ENCODE results near the gene GPR85. TPM values are rescaled to one million over a fixed set of nuclear protein-coding genes. Genes with fewer than 3 reads are reported as not detected.

GPR85 gene
- total RNA-seq, 2 experiments from 2014 or later: not detected

GRCh38 chr7:113046453-113046852, 40.2 kb downstream of the GPR85 start:
- ChIA-PET POLR2A (interaction anchor here (1.4 kb wide), 1 partner anchor 12 kb away, joined by 3 read pairs; no protein-coding TSS in a partner anchor), CTCF (ENCODE audit: unreplicated experiment) (no interaction called here)
- Histone ChIP-seq H3K9me3 (ENCODE audit: low read length) (no peaks in the 10 kb centered on the region), H4K20me1 (ENCODE audit: insufficient read depth, low read length) (no peaks in the 10 kb centered on the region), H3K4me1 (ENCODE audit: insufficient read depth, low read length, poor library complexity, severe bottlenecking) (no peaks in the 10 kb centered on the region), H3K9me2 (ENCODE audit: insufficient read depth, low read length) (no peaks in the 10 kb centered on the region), H3K4me2 (ENCODE audit: low read length) (no peak overlapping the region), H3K36me3 (ENCODE audit: insufficient read depth, low read length) (no peaks in the 10 kb centered on the region), H3K4me3 (ENCODE audit: low read depth, low read length, poor library complexity, severe bottlenecking) (no peak overlapping the region), H3K27ac (ENCODE audit: low read depth, low read length, poor library complexity, severe bottlenecking) (no peak overlapping the region), H3K79me2 (ENCODE audit: insufficient read depth, low read depth, low read length) (no peaks in the 10 kb centered on the region), H2AFZ (ENCODE audit: low read length) (no peak overlapping the region)
- TF ChIP-seq CTCF (conservative IDR thresholded peaks at IDR 0.05; ENCODE audit: low read length) (no peak), EZH2phosphoT487 (IDR thresholded peaks at IDR 0.05; ENCODE audit: borderline replicate concordance, low read depth, low read length) (no peak)
- intact Hi-C loops (cut with micrococcal nuclease; ENCODE audit: unreplicated experiment): no loop called here
- BruUV-seq (replicated peaks): no TSS peak
- DNase-seq (ENCODE audit: low spot score): no peak

GRCh38 chr7:113045379-113045778, 41.2 kb downstream of the GPR85 start:
- intact Hi-C loops (cut with micrococcal nuclease; ENCODE audit: unreplicated experiment): no loop called here
- H2AFZ ChIP-seq (ENCODE audit: low read length): no peak overlapping the region
- ChIA-PET CTCF (ENCODE audit: unreplicated experiment) (no interaction called here), POLR2A (interaction anchor here (1.1 kb wide), 1 partner anchor 9 kb away, joined by 3 read pairs; no protein-coding TSS in a partner anchor)
- TF ChIP-seq EZH2phosphoT487 (IDR thresholded peaks at IDR 0.05; ENCODE audit: borderline replicate concordance, low read depth, low read length) (no peak), CTCF (conservative IDR thresholded peaks at IDR 0.05; ENCODE audit: low read length) (no peak)
- BruUV-seq (replicated peaks): no TSS peak
- no peaks in the 10 kb centered on the region for H3K9me3 ChIP-seq (ENCODE audit: low read length)
- no peaks in the 10 kb centered on the region for H3K36me3 ChIP-seq (ENCODE audit: insufficient read depth, low read length)
- no peak for DNase-seq (ENCODE audit: low spot score)
- H4K20me1 ChIP-seq (ENCODE audit: insufficient read depth, low read length): no peaks in the 10 kb centered on the region
- H3K4me1 ChIP-seq (ENCODE audit: insufficient read depth, low read length, poor library complexity, severe bottlenecking): no peaks in the 10 kb centered on the region
- no peak overlapping the region for H3K27ac ChIP-seq (ENCODE audit: low read depth, low read length, poor library complexity, severe bottlenecking)
- no peak overlapping the region for H3K4me2 ChIP-seq (ENCODE audit: low read length)
- H3K79me2 ChIP-seq (ENCODE audit: insufficient read depth, low read depth, low read length): no peaks in the 10 kb centered on the region
- H3K9me2 ChIP-seq (ENCODE audit: insufficient read depth, low read length): no peaks in the 10 kb centered on the region
- H3K4me3 ChIP-seq (ENCODE audit: low read depth, low read length, poor library complexity, severe bottlenecking): no peak overlapping the region

DNA sequence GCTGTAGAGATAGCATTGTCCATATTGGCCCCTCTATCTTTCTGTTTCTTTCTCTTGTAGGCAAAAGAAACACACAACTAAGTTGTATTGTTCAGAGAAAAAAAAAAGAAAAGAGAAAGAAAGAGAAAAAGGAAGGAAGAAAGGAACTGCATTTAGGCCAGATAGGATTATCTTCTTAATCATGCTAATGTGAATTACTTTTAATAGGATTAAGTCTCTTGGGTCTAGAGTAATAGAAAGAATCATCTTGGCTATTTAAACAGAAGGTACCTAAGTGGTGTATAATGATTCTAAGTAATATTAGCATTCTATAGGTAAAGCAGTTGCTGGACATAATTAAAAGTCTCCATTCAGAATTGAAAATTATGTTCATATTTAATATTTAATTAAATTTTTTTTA, 42.2 kb downstream of the GPR85 start:
- ChIA-PET CTCF (ENCODE audit: unreplicated experiment) (no interaction called here), POLR2A (no interaction called here)
- Histone ChIP-seq H3K4me1 (ENCODE audit: insufficient read depth, low read length, poor library complexity, severe bottlenecking) (no peaks in the 10 kb centered on the region), H3K36me3 (ENCODE audit: insufficient read depth, low read length) (no peaks in the 10 kb centered on the region), H3K9me2 (ENCODE audit: insufficient read depth, low read length) (no peaks in the 10 kb centered on the region), H4K20me1 (ENCODE audit: insufficient read depth, low read length) (no peaks in the 10 kb centered on the region), H3K79me2 (ENCODE audit: insufficient read depth, low read depth, low read length) (no peaks in the 10 kb centered on the region), H2AFZ (ENCODE audit: low read length) (no peak overlapping the region), H3K4me2 (ENCODE audit: low read length) (no peak overlapping the region), H3K4me3 (ENCODE audit: low read depth, low read length, poor library complexity, severe bottlenecking) (no peak overlapping the region), H3K9me3 (ENCODE audit: low read length) (no peaks in the 10 kb centered on the region), H3K27ac (ENCODE audit: low read depth, low read length, poor library complexity, severe bottlenecking) (no peak overlapping the region)
- intact Hi-C loops (cut with micrococcal nuclease; ENCODE audit: unreplicated experiment): no loop called here
- TF ChIP-seq CTCF (conservative IDR thresholded peaks at IDR 0.05; ENCODE audit: low read length): no peak
- no peak for TF ChIP-seq EZH2phosphoT487 (IDR thresholded peaks at IDR 0.05; ENCODE audit: borderline replicate concordance, low read depth, low read length)
- BruUV-seq (replicated peaks): no TSS peak
- no peak for DNase-seq (ENCODE audit: low spot score)
